ENCODE measurements around the gene C1QTNF3.

DNA sequence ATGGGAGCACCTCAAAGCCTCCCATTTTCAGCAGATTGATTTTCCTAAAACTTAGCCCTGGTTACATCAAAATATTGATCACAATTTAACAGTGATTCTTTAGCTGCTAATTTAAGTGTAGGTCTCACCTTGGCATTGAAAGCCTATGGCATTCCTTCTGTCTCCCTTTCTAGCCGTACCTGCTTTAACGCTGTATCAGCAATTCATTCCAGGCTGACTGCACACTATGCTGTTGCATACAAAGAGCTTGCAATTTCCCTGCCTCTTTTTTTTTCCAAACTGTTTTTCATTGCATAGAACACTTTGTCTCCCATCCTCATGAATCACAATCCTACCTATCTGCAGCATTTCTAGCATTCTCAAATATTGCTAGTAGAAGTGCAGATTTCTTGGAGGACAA is 26.3 kb downstream of the C1QTNF3 start:
- TF ChIP-seq, protein P1, sequence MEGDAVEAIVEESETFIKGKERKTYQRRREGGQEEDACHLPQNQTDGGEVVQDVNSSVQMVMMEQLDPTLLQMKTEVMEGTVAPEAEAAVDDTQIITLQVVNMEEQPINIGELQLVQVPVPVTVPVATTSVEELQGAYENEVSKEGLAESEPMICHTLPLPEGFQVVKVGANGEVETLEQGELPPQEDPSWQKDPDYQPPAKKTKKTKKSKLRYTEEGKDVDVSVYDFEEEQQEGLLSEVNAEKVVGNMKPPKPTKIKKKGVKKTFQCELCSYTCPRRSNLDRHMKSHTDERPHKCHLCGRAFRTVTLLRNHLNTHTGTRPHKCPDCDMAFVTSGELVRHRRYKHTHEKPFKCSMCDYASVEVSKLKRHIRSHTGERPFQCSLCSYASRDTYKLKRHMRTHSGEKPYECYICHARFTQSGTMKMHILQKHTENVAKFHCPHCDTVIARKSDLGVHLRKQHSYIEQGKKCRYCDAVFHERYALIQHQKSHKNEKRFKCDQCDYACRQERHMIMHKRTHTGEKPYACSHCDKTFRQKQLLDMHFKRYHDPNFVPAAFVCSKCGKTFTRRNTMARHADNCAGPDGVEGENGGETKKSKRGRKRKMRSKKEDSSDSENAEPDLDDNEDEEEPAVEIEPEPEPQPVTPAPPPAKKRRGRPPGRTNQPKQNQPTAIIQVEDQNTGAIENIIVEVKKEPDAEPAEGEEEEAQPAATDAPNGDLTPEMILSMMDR (IDR thresholded peaks at IDR 0.05): no peak
- TF ChIP-seq EZH2 (IDR thresholded peaks at IDR 0.05; ENCODE audit: borderline replicate concordance, insufficient read depth, low read depth, low read length, poor library complexity, severe bottlenecking): no peak
